Measurements from ENCODE around the gene HDGF.

- TF ChIP-seq EZH2 (IDR thresholded peaks at IDR 0.05; ENCODE audit: low read depth, unreplicated experiment), result no peak
- TF ChIP-seq CTCF (conservative IDR thresholded peaks at IDR 0.05; ENCODE audit: low read depth in 2 of 2), result no peak
Measured at GRCh38 chr1:156744786-156745419, 6.6 kb downstream of the HDGF start.

All from GM23338 (cell line).